Activated CD4-positive, alpha-beta T cell treated with anti-CD3 and anti-CD28 coated beads, Interleukin-2, amount 50 U/mL, for 16 hours (primary cell): ENCODE data around the gene TET2.

Experiments used
- DNase-seq: peaks from one replicate; pipeline ENCODE4 v3.0.0-alpha.2; 2020

The TET2 gene

DNA sequence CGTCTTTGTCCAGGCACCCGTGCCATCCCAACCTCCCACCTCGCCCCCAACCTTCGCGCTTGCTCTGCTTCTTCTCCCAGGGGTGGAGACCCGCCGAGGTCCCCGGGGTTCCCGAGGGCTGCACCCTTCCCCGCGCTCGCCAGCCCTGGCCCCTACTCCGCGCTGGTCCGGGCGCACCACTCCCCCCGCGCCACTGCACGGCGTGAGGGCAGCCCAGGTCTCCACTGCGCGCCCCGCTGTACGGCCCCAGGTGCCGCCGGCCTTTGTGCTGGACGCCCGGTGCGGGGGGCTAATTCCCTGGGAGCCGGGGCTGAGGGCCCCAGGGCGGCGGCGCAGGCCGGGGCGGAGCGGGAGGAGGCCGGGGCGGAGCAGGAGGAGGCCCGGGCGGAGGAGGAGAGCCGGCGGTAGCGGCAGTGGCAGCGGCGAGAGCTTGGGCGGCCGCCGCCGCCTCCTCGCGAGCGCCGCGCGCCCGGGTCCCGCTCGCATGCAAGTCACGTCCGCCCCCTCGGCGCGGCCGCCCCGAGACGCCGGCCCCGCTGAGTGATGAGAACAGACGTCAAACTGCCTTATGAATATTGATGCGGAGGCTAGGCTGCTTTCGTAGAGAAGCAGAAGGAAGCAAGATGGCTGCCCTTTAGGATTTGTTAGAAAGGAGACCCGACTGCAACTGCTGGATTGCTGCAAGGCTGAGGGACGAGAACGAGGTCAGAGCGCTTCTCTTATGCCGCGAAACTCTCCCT is at the start of gene TET2:
Gene TET2, plus strand, starts transcription at position 601 of the 740 bp plus-strand sequence. CDS start 87,067 bp downstream, outside the sequence.
- DNase-seq: peak; percentile 88

DNA sequence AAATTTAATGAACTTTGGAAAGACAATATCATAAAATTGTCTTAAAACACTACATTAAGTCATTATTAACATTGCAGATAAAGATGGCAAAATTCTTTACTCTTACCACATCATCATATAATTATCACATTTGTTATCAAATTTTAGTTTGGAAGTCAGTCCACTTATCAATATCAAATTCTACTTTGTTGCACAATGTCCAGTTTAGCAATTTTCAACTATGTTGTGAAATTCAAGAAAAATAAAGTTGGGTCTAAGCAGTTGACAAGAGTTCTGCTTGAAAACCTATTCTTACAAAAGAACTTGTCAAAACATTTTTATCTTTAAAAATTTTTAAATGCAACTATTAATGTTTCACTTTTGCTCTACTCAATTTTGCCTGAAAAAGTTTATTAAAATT is 44.7 kb upstream of the TET2 start:
- no peak for DNase-seq

DNA sequence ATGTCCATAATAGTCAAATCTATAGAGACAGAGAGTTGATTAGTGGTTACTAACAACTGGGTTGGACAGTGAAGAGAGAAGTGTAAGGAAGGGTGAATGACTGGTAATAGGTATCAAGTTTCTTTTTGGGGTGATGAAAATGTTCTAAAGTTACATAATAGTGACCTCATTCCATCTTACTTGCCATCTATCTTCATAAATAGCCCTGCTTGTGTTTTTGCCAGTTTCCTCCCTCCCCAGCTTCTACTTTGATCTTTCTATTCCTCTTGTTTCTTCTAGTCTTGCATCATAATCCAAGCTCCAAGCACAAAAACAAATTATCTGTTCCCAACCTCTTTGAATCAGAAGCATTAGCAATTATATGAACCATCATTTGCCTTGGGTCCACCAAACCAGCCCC is 40.2 kb upstream of the TET2 start:
- DNase-seq: no peak

DNA sequence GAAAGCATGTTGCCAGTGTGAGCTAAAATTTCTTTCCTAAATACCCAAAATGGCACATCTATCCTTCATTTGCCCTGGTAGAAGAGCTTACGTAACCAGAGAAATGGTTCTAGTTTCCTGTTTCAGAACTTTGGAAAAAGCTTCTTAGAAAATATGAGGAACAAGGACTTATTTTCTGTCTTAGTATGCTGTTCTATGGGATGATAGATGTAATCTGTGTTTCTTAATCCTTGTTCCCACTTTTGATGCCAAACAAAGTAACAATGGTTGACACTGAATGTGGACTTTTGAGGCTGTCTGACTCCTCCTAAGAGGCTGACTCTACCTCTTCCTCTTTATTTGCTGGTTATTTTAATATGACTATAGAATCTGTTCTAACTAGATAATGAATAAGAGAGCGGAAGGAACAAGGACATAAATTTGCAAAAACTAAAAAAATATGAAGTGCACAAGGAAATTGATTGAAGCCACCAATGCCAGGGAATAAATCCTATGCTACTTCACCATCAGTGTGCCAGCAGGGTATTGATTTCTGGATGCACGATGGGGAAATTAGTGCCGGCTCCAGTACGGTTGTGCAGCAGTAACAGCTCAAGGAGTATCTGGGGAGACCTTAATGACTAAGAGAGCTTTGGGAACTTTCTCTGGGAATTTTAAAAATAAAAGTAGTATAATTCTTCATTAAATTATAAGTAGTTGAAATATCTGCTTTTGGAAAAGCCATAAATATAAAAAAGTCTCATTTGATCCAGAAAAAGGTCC is 39.4 kb upstream of the TET2 start:
- DNase-seq: no peak

DNA sequence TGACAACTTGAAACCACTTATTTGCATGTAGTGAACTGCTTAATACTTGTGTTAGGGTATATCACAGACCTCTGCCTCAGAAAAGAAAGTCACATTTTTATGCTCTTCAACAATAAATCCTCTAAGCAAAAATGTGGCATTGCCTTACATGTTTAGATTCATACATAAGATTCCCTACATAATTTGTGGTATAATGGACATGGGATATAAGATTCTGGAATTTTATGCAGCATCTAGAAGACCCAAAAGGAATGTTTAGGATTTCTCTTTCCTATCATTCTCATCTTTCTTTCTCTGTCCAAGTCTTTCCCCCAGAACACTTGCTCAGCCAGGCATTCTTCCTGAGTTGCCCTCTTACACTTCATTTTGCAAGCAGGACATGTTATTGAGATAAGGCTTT is 37.7 kb upstream of the TET2 start:
- no peak for DNase-seq

DNA sequence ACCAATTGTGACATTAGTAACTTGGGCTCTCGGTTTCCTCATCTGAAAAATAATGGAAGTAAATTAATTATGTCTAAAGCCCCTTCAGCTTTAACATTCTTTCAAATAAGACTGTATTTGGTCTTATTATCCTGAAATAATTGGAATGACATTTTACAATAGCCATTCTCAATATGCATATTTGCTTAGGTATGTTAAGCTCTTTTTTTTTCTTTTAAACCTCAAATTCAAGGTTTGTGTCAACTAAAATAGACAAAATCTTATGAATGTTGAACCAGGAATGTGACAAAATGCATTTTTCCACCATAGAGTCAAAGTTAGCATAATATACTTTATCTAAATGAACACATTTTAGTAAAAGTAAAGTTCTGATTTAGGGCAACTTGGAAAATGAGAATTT is 34.4 kb upstream of the TET2 start:
- DNase-seq: no peak

DNA sequence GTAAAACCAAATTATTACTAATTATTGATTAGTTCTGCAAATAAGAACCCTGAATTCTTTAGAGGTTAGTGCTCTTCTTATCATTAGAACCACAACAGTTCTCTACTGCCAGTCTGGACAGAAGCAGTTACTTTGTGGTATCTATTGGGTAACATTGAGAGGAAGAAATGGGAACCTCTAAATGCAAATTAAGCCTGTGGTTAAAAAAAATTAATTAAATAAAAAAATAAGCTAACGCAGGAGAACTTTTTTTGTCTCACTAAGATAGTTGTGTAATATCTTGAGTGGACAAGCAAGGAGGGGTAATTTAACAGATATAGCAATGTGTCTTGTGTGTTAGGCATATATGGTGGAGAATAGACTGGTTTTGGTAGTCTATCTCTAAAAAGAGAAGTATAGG is 32.9 kb upstream of the TET2 start:
- no peak for DNase-seq

DNA sequence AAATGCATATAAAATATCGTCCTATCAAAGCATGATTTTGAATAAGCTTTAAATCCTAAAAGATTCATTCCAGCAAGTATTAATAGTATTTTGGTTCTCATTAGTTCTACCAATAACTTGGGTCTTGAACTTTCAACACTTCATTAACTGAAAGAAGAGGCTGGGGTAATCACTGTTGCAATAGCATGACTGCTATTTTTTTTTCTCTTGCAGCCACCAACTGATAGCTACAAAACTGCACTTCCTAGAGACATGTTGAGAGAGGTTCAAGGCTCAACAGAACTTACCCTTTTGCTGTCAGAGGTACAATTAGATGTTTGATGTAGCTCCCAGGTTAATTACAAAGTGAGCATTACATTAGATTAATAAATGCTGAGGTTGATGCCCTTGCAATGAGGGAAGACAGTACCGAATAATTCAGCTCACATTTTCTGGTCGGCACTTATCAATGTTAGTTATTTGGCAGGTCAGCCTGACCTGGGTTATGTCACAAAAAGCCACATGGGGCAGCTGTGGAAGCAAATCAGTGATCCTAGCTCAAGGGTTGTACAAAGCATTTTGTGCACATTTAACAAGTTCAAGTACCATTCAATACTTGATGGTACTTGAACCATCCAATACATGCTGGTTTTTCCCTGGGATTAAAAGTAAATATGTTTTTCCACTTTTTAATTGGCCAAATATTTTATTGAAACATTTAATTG is 29.9 kb upstream of the TET2 start:
- no peak for DNase-seq

DNA sequence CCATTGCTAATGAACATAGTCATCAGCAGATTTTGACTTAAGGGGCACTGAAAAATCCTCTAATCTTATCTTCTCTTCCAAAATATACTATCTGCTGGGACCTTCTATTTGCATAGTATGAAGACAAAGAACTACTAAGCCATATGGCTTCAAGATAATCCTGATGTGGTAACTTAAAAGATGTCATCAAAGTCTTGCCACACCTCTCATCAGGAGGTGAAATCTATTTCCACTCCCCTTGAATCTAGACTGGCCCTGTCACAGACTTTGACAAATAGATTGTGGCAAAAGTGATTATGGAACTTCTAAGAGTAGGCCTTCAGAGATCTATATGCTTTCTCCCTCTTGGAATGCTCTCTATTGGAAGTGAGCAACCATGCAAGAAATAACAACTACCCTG is 27.3 kb upstream of the TET2 start:
- DNase-seq: no peak

DNA sequence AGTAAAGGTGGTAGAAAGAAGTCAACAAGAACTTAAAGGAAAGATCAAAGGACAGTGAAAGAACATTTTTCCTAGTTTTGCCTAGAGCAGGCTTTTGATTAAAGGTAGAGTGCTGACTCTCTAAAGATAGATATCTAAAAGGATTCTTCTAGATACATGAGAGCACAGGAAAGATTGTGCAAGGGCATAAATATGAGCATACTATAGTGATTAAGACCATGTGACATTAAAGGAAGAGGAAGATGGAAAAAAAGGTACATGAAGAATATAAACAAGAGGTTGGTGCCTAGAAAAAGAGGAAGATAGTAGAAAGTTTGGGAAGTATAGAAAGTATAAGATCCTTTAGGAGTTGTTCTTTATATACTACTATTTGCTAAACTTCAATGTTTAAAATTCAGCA is 26.1 kb upstream of the TET2 start:
- DNase-seq: no peak

DNA sequence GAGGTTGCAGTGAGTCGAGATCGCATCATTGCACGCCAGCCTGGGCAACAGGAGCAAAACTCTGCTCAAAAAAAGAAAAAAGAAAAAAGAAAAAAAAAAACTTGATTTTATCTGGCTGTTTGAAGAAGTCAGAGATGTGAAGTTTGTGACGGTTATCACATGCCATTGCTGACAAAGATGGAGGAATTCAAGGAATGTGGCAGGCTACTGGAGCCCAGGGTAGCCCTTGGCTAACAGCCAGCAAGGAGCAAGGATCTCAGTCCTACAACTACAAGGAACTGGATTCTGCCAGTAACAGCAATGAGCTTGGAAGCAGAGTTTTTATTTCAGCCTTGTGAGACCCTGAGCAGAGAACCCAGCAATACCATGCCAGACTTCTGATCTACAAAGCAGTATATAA is 24.3 kb upstream of the TET2 start:
- DNase-seq: no peak

DNA sequence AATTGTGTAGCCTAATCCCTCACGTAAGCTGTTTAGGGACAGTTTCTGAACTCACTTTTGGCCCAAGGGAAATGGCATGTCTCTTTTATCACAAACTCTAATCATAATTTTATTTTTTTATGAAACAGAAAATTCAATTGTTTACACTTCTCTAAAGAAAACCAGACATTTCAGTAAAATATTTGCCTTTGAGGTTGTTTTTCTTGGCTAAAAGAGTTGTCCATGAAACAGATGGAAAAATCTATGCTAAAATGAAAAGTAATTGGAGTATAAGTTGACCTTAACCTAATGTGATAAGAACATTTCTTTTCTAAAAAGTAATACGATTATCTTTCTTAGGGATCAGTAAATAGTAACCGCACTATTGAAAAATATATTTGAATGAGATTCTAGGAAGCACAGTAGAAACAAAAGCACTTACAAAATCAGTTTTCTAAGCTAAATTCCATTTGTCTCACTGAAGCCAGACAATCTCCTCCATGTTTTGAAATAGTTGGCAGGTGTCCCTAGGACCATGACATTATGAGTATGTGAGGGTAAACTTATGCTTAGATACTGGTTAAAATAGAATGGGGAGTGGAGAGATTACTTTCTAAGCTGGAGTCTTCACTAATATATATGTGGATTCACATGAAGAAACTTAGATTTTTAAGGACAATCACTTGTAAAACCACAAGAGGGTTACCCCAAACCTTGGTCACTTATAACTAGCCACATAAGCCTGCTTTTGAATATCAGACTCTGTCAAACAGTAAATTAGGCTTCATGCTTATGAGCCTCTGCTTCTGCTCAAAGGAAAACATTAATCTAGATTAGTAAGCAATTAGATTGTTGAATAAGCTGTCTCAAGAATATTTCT is 20.1 kb upstream of the TET2 start:
- DNase-seq: no peak

DNA sequence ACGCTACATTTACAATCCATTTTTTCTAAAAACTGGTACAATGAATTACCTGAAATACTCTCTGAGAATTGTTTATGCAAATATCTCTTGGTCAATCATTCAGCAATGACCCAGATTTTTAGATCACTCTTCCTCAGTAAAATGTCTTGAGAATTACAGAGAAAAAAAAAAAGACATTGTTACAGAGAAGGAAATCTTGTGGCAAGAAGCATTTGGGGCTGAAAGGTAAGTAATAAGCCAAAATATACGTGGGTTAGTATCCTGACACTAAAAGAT is 19.6 kb upstream of the TET2 start:
- DNase-seq: no peak

DNA sequence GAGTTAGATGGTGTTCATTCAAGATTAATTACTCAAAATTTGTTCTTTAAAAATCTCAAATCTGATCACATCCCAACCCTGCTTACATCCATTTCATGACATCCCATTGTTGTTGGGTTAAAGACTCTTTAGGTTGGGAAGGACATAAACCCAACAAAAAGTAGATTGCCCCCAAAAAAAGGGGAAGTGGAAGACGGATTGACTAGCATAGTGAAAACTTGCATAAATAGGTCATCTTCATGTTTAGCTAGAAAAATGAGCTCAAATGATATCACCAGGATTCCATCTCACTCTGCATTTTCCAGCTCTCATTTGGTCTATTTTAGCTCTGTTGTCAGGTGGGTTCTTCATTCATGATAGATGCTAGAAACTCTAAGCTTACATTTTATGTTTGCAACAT is 18.5 kb upstream of the TET2 start:
- DNase-seq: no peak

DNA sequence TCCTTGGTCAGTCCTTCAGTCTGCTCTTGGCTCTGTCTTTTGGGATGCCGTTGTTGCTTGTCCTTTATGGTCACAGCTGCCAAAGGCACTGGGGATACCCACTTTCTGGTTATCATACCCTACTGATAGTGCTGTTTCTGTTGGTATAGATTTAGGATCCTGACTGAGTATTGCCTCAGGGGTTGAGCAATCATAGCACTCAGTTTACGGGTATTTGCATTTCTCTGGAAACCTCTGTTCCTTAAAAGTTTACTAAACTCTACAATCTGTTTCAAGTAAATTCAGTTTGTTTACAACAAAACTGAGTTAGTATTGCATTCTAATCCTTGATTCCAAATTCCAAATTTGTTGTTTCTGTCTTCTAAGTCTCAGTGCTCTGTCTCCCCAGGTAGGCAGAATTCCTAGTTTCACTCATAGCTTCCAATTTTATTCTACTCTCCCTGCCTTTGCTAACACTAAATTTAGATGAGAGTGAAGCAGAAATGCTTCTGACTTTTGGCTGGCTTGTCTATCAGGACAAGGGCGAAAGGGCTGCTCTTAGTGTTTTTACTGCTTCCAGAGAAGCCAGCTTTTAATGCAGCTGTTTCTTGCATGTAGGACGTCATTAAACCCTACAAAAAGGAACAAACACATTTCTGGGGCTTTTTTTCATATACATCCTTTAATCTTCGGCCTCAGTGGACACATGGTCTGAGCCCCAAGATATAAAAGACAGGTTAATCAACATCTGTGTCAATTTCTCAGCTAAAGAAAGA is 17.2 kb upstream of the TET2 start:
- DNase-seq: no peak

DNA sequence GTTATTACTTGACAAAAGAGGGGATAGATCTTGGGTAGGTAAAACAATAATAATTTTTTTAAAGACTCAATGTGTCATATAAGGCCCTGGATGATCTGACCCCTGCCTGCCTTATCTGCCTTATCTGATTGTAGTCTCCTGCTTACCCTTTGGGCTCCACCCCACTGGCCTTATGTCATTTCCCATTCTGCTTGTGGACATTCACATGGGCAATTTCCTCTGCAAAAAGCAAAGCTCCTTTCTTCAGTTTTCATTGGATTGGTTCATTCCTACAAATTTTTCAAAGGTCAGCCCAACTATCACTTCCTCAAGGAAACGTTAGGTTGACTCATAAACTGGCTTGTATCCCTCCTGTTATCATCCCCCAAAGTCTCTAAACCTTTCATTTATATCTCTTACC is 15.7 kb upstream of the TET2 start:
- DNase-seq: no peak

DNA sequence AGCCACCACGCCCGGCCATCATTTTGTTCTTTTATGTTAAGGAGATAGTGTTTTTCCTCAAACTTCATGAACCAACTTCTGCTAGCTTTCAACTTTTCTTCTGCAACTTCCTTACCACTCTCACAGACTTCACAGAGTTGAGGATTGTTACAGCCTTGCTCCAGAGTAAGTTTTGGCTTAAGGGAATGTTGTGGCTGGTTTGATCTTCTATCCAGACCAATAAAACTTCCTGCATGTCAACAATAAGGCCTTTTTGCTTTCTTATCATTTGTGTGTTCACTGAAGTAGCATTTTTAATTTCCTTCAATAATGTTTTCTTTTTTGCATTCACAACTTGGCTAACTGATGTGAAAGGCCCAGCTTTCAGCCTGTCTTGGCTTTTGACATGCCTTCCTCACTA is 12.7 kb upstream of the TET2 start:
- DNase-seq: no peak

DNA sequence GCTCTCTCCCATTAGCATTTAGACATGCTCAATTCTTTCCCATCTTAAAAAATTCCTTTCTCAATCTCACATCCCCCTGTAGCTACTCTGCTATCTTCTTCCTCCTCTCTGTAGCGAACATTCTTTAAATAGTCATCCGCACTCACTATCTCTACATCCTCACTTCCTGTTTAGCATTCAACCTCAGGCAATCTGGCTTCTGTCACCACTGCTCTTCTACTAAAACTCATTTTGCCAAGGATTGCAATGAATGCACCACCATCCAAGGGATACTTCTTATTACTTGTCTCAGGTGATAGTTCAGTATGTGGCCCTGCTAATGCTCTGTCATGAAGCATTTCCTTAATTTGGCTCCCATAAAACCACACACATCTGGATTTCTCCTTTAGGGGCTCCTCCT is 10.9 kb upstream of the TET2 start:
- no peak for DNase-seq

DNA sequence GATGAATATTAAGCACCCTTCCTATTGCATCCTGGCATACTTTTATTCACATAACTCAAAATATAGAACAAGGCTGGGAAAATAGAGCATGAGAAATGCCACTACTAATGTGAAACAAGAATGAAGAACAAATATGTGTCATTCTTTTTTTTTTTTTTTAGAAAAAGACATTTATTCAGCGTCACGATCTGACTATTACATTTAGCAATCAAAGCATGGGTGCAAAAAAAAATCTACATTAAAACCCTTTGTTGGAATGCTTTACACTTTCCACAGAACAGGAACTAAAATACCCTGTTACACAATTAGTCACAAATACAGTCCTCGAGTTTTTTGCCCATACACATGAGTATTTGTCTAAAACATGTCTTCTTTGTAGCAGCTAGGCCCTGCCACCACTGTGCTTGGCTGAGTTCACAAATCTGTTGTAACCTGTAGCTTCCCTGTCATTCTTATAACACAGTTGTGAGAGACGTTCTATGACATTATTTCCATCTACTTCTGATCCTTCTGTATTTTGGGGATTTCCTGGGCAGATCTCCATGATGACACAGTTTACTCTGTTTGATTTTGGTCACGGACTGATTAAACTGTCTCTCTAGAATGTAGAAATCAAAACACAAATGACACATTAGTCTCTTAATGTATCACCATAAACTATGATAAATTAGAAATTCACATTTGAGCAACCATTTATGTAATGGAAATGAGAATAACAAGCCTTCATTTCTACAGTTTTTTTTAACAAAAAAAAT is 9.4 kb upstream of the TET2 start:
- DNase-seq: peak; percentile 52

DNA sequence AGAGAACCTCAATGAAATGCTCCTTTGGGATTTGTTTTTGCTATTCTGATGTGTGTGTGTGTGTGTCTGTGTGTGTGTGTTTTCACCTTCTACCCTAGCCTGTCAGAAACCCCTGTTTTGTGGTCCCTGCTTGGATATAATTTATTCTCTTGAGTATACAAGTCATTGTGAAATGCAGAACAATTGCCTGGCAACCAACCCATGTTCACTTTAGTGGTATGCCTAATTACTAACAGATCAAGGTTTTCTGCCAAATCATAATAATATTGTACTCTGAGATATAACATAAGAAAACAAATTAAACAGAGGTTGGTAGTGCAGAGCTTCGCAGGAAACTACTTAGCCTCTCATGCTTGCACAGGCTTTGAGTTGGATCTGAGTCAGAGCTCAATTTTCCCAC is 7.0 kb upstream of the TET2 start:
- no peak for DNase-seq

DNA sequence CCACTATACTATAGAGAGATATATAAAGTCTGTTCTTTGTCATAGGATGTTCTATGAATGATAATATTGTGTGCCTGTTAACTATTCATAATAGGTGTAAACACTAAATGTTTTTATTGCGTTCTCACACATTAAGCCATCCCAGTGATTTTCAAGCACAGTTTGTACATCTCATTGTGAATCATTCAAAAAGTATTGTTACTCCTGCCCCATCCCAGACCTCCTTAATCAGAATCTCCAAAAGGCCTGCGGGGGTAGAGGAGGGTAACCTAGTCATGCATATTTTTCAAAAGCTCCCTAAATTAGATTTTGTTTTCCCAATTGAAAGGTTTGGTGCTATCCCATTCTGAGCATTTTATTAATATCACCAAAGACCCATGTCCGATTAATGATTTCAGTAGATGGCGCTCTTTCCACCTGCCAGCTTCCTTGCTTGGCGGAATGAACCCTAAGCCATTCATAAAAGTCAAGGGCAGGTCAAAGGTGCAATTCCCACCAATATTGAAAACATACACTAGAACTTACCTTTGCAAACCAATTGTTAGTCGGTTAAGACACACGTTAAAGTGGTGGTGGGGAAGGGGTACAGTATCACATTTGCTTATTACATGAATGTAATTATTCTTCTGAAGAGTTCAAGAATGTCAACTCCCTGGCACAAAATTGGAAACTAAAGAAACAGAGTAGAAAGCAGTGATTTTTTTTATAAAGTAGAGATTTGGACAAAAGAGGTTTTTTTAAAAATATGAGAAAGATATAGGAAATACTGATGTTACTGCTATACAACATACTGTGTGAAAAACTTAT is 5.8 kb upstream of the TET2 start:
- peak; percentile 69 for DNase-seq
